ENCODE measurements around the gene LIMS3. TPM values are rescaled to one million over a fixed set of nuclear protein-coding genes. Genes with fewer than 3 reads are reported as not detected.
"Not testable (repeated sequence)": the region's sequence is repeated elsewhere in the genome, so short reads cannot be mapped to it uniquely, and the experiment has no call there.

The LIMS3 gene
- total RNA-seq, 1 donor from 2014 or later = not detected

DNA sequence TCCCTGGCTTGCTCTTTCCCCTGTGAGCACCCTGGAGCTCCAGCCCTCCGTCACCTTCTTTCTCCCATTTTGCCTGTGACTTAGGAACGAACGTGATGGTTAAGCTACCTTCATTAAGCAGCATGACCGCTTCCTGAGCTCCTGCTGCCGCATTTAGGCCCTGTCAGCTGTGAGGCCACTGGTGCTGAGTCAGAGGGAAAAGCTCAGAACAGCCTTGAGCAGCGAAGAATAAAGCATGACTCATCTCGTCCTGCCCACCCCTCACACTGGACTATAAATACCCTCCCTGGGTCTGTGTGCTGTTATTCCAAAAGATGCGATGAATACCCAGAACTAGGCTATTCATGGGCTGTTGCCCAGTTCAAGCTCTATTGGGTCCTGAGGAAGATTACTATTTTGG lies 7.3 kb downstream of the LIMS3 start:
- intact Hi-C loops (cut with micrococcal nuclease); H3K4me3 Mint-ChIP-seq (ENCODE audit: low read depth); H3K36me3 Mint-ChIP-seq (ENCODE audit: low read depth); H3K27me3 Mint-ChIP-seq (ENCODE audit: low read depth); H3K9me3 Mint-ChIP-seq; DNase-seq (ENCODE audit: low spot score); H3K27ac Mint-ChIP-seq; H3K4me1 Mint-ChIP-seq (ENCODE audit: low read depth): not testable (repeated sequence)

DNA sequence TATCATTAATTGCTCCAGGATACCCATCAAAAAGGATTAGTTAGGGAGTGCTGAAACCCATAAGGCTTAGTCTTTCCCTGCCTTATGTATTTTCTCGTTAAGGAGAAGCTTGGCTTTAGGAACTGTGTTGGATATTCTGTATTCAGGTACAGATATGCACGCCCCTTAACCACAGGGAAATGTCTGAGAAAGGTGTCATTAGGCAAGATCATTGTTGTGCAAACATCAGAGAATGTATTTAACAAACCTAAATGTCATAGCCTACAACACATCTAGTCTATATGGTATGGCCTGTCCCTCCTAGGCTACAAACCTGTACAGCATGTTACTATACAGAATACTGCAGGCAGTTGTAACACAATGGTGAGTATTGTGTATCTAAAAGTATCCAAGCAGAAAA lies 10.1 kb downstream of the LIMS3 start:
- H3K36me3 Mint-ChIP-seq (ENCODE audit: low read depth); DNase-seq (ENCODE audit: low spot score); H3K27me3 Mint-ChIP-seq (ENCODE audit: low read depth); H3K27ac Mint-ChIP-seq; H3K4me1 Mint-ChIP-seq (ENCODE audit: low read depth); H3K9me3 Mint-ChIP-seq; intact Hi-C loops (cut with micrococcal nuclease); H3K4me3 Mint-ChIP-seq (ENCODE audit: low read depth): not testable (repeated sequence)

DNA sequence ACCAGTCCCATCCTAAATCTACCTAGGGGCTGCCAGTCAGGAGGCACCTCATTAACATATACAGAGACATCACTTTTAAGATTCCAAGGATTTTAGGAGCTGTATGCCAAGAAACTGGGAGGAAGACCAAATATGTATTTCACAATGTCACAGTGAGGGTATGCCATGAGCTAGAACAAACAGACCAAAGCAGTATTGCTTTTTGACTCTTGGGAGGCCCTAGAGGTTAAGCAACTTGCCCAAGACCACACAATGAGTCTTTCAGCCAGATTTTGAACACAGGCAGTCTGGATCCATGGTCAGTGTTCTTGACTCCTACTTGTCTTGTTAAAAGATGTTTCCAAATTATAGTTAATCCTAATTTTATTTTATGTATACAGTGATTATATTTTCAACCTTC lies 12.3 kb downstream of the LIMS3 start:
- H3K4me3 Mint-ChIP-seq (ENCODE audit: low read depth); H3K36me3 Mint-ChIP-seq (ENCODE audit: low read depth); intact Hi-C loops (cut with micrococcal nuclease); H3K27ac Mint-ChIP-seq; H3K27me3 Mint-ChIP-seq (ENCODE audit: low read depth); DNase-seq (ENCODE audit: low spot score); H3K9me3 Mint-ChIP-seq; H3K4me1 Mint-ChIP-seq (ENCODE audit: low read depth): not testable (repeated sequence)

DNA sequence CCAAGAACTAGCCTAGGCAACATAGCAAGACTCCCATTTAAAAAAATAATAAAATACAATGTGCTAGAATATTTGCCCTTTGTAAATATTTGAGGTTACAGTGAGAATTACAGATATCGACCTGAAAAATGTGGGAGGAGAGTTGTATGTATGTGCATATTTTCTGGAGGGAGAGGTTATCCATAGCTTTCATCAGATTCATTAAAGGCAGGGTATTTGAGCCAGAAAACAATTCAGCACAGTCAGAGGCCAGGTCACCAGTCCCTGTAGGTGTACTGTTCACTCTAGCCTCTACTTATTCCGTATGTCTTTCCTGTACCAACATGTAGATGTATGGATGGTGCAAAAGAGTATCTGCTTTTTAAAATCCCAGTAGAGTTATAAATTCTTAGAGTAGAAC lies 15.4 kb downstream of the LIMS3 start:
- intact Hi-C loops (cut with micrococcal nuclease); H3K27me3 Mint-ChIP-seq (ENCODE audit: low read depth): not testable (repeated sequence)

DNA sequence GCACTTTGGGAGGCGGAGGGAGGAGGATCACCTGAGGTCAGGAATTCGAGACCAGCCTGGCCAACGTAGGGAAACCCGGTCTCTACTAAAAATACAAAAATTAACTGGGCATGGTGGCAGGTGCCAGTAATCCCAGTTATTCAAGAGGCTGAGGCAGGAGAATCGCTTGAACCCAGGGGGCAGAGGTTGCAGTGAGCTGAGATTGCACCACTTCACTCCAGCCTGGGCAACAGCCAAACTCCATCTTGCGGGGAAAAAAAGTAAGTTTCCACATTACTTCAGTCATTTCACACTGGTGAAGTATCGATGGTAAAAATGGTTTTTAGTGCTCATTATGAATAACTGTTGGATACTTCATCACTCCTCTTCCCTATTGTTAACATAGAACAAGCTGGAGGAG lies 16.1 kb downstream of the LIMS3 start:
- intact Hi-C loops (cut with micrococcal nuclease); H3K36me3 Mint-ChIP-seq (ENCODE audit: low read depth); H3K27ac Mint-ChIP-seq; H3K4me3 Mint-ChIP-seq (ENCODE audit: low read depth); H3K27me3 Mint-ChIP-seq (ENCODE audit: low read depth); DNase-seq (ENCODE audit: low spot score); H3K9me3 Mint-ChIP-seq; H3K4me1 Mint-ChIP-seq (ENCODE audit: low read depth): not testable (repeated sequence)

More for the DNA sequence above, 15.4 kb downstream of the LIMS3 start:
- H3K9me3 Mint-ChIP-seq; H3K36me3 Mint-ChIP-seq (ENCODE audit: low read depth); DNase-seq (ENCODE audit: low spot score); H3K4me3 Mint-ChIP-seq (ENCODE audit: low read depth); H3K27ac Mint-ChIP-seq; H3K4me1 Mint-ChIP-seq (ENCODE audit: low read depth): not testable (repeated sequence)

DNA sequence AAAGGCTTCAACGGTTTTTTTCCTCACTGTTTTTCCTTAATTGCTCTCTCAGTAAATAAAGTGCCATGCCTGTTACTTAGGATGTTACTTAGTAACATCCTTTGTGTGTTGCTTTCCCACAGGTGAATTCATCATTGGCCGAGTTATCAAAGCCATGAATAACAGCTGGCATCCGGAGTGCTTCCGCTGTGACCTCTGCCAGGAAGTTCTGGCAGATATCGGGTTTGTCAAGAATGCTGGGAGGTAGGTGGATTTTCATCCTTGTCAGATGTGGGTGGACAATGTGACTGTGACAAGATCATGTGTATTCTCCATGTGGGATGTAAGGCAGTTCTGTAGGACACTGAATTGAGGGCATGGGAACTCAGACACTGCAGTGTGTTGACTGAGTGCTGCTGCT lies 17.3 kb downstream of the LIMS3 start:
- H3K36me3 Mint-ChIP-seq (ENCODE audit: low read depth); intact Hi-C loops (cut with micrococcal nuclease); H3K27me3 Mint-ChIP-seq (ENCODE audit: low read depth); H3K9me3 Mint-ChIP-seq; DNase-seq (ENCODE audit: low spot score); H3K4me3 Mint-ChIP-seq (ENCODE audit: low read depth); H3K4me1 Mint-ChIP-seq (ENCODE audit: low read depth); H3K27ac Mint-ChIP-seq: not testable (repeated sequence)

DNA sequence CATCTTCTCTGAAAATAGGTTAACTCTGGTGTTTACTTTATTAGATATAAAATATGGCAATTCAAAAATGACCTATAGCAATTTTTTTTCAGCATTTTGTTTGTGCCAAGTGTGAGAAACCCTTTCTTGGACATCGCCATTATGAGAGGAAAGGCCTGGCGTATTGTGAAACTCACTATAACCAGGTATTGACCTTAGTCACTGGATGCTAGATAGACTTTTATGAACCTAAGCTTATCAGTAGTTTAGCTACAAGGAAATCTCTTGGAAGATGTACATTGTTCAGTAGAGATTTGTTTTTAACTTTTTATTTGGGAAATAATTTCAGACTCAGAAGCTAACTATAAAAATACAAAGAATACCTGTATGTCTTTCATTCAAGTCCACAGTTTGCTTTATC lies 21.7 kb downstream of the LIMS3 start:
- H3K36me3 Mint-ChIP-seq (ENCODE audit: low read depth); DNase-seq (ENCODE audit: low spot score); H3K9me3 Mint-ChIP-seq; H3K27ac Mint-ChIP-seq; H3K27me3 Mint-ChIP-seq (ENCODE audit: low read depth); H3K4me3 Mint-ChIP-seq (ENCODE audit: low read depth); intact Hi-C loops (cut with micrococcal nuclease); H3K4me1 Mint-ChIP-seq (ENCODE audit: low read depth): not testable (repeated sequence)

DNA sequence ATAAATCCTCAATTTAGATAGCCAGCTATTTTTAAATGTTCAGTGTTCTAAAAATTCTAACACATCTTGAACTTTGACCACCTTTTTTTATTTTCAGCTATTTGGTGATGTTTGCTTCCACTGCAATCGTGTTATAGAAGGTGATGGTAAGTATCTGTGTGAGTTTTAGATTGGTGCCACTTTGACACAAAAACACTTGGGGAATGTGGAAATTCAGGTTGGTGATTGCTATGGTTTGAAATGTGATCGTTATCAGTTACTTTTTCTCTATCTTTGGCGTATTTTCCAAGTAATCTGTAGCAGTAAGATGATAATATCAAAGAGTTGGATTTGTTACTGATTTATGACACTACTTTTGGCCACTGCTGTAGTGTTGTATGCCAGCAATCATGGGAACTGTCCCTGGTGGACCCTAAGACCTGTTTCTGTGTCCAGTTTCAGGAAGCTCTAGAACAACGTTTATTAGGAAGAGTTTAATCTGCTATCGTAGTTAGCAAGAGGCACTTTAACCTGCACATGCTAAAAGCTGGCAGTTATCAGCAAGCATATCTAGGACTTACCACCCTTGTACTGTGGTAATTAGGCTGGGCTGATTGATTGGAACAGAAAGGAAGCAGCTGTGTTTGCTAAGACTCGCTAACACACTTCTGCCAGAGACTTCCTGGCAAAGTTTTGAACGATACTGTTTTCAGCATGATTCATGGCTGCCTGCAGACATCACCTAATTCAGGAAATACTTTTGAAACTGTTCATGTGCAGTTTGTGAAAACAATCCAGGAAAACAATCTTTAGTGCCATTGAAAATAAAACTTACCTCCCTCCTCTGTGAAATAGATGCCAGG lies 23.3 kb downstream of the LIMS3 start:
- H3K27me3 Mint-ChIP-seq (ENCODE audit: low read depth); H3K36me3 Mint-ChIP-seq (ENCODE audit: low read depth); H3K4me1 Mint-ChIP-seq (ENCODE audit: low read depth); H3K9me3 Mint-ChIP-seq; H3K4me3 Mint-ChIP-seq (ENCODE audit: low read depth); DNase-seq (ENCODE audit: low spot score); H3K27ac Mint-ChIP-seq; intact Hi-C loops (cut with micrococcal nuclease): not testable (repeated sequence)

DNA sequence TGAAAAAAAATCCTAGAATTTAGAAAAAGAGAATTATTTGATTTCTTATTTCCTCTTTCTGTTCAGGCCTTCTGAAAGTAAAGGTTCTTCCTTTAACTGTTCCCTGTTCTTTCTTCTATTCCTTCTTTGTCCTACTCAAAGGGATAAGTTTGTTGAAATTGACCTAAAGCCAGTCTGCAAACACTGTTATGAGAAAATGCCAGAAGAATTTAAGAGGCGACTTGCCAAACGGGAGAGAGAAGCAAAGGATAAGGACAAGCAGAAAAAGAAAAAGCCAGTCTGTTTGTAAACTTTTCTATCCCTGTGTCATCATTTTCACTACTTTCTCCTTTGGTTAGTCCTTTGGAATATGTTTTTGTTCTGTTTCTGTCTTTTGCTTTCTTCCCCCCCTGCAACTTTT lies 26.0 kb downstream of the LIMS3 start:
- H3K9me3 Mint-ChIP-seq; intact Hi-C loops (cut with micrococcal nuclease); H3K4me3 Mint-ChIP-seq (ENCODE audit: low read depth); DNase-seq (ENCODE audit: low spot score); H3K4me1 Mint-ChIP-seq (ENCODE audit: low read depth); H3K36me3 Mint-ChIP-seq (ENCODE audit: low read depth); H3K27me3 Mint-ChIP-seq (ENCODE audit: low read depth); H3K27ac Mint-ChIP-seq: not testable (repeated sequence)

DNA sequence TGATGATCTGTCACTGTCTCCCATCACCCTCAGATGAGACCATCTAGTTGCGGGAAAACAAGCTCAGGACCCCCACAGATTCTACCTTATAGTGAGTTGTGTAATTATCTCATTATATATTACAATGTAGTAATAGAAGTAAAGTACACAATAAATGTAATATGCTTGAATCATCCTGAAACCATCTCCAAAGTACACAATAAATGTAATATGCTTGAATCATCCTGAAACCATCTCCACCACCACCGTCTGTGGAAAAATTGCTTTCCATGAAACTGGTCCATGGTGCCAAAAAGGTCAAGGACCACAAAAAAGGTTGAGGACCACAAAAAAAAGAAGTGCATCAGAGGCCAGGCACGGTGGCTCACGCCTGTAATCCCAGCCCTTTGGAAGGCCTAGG lies 29.3 kb downstream of the LIMS3 start:
- H3K9me3 Mint-ChIP-seq; H3K4me1 Mint-ChIP-seq (ENCODE audit: low read depth); DNase-seq (ENCODE audit: low spot score); H3K27me3 Mint-ChIP-seq (ENCODE audit: low read depth); intact Hi-C loops (cut with micrococcal nuclease); H3K4me3 Mint-ChIP-seq (ENCODE audit: low read depth); H3K36me3 Mint-ChIP-seq (ENCODE audit: low read depth); H3K27ac Mint-ChIP-seq: not testable (repeated sequence)

DNA sequence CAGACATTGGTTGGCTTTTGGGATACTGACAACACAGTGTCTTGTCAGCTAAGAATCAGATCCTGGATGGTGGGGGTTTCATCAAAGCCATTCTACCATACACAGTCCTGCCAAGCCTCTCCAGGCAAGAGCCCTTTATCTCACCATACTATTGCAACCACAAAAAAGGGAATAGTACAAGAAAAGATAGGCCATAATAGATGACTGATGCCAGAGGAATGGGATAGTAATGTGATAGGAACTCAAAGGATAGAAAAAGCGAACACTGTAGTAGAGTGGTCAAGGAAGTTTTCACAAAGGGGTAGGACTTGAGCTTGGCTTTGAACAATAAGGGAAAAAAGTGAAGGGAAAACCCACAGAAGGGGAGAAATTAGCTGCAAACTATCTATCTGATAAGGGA lies 30.7 kb downstream of the LIMS3 start:
- H3K36me3 Mint-ChIP-seq (ENCODE audit: low read depth); intact Hi-C loops (cut with micrococcal nuclease); H3K4me3 Mint-ChIP-seq (ENCODE audit: low read depth); H3K4me1 Mint-ChIP-seq (ENCODE audit: low read depth); H3K27me3 Mint-ChIP-seq (ENCODE audit: low read depth); H3K27ac Mint-ChIP-seq; H3K9me3 Mint-ChIP-seq; DNase-seq (ENCODE audit: low spot score): not testable (repeated sequence)

DNA sequence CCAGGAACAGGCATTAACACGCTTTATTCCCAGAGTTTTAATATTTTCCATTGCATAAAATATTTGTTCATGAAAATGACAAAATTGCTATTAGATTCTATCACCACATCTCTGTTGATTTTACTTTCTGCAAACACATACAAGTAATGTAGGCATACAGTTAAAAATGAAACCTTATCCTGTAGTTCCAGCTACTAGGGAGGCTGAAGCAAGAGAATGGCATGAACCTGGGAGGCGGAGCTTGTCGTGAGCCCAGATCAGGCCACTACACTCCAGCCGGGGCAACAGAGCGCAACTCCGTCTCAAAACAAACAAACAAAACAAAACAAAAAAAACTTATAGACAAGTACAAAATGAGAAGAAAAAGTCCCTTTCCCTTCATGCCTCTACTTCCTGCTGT lies 38.0 kb downstream of the LIMS3 start:
- H3K4me1 Mint-ChIP-seq (ENCODE audit: low read depth); intact Hi-C loops (cut with micrococcal nuclease); H3K27me3 Mint-ChIP-seq (ENCODE audit: low read depth): not testable (repeated sequence)

DNA sequence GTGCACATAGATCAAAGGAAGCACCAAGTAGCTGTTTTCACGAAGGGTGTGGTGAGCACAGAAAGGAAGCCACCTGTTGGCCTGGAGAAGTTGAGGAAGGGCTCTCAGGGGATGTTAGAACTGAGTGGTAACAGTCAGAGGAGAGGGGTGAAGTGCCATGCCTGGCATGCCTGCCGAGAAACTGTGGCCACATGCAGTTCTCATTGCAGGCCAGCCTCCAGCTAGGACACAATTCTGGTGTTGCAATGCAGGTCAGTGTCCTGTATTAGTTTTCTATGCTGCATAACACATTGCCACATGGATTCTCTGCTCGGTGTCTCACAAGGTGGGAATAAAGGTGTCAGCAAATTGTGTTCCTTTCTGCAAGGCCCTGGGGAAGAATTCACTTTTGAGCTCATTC lies 46.9 kb downstream of the LIMS3 start:
- DNase-seq (ENCODE audit: low spot score); H3K9me3 Mint-ChIP-seq; H3K27me3 Mint-ChIP-seq (ENCODE audit: low read depth); H3K4me1 Mint-ChIP-seq (ENCODE audit: low read depth); H3K36me3 Mint-ChIP-seq (ENCODE audit: low read depth); H3K4me3 Mint-ChIP-seq (ENCODE audit: low read depth); intact Hi-C loops (cut with micrococcal nuclease); H3K27ac Mint-ChIP-seq: not testable (repeated sequence)

More for the DNA sequence above, 38.0 kb downstream of the LIMS3 start:
- not testable (repeated sequence) for H3K36me3 Mint-ChIP-seq (ENCODE audit: low read depth); H3K4me3 Mint-ChIP-seq (ENCODE audit: low read depth); H3K9me3 Mint-ChIP-seq; DNase-seq (ENCODE audit: low spot score); H3K27ac Mint-ChIP-seq

Measured in activated T-helper 2 cell treated with anti-CD3 and anti-CD28 coated beads, Interferon-gamma antibody, Interleukin-2, Interleukin-4, amounts not matched to agents 10 μg/mL and 5 μg/mL and 100 μg/mL, durations not matched to agents 14 hours and 24 hours and 36 hours (primary cell).